HG03066 (cell line): Measurements from ENCODE around the gene GPATCH8.
"Not testable (repeated sequence)": the region's sequence is repeated elsewhere in the genome, so short reads cannot be mapped to it uniquely, and the experiment has no call there.

Experiments used
- ATAC-seq: cut with Tn5 transposase; IDR thresholded peaks from one replicate; pipeline ENCODE4 v1.9.1; 2021; ENCODE audit warnings: low read depth; ENCODE audit not compliant: unreplicated experiment

GPATCH8 gene

DNA sequence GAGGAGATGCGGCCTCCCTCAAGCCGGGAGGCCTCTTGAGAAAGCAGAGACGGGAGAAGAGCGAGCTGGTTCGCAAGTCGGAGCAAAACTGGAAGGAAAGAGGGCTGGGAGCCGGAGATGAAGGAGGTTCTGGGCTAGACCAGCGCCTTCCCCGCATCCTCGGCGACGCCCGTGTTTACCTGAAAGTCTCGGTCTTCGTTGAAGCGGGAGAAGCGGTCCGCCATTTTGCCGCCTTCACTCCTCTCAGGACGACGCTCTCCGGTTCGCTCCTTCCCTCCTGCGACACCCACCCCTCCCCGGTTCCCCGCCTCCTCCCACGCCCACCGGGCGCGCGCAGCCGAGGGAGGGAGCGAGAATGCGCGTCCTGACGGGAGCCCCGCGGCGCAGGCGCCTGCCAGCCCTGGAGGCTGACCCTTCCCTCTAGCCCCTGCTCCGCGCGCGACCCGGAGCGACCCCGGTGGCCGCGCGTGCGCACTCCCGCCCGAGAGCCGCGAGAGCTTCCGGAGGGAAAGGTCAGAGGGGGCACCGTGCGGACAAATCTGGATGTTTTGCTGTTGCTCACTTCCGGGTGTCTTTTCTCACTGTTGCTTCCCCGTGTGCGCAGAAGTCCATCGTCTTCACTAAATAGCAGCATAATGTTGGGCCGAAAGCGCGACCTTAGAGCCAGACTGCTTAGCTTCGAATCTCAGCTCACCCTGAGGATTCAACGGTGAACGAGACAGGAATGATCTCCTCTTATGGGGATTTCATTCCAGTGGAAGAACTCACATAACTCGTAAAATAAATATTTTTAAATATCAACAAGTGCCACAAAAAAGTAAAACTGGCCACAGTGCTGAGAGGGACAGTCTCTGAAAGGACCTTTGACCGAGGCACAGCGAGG is at the start of gene GPATCH8:
Gene GPATCH8, minus strand, starts transcription at position 260 of the 883 bp plus-strand sequence. Its CDS starts 36 bp downstream, at position 224.
- ATAC-seq = peak; percentile 72

DNA sequence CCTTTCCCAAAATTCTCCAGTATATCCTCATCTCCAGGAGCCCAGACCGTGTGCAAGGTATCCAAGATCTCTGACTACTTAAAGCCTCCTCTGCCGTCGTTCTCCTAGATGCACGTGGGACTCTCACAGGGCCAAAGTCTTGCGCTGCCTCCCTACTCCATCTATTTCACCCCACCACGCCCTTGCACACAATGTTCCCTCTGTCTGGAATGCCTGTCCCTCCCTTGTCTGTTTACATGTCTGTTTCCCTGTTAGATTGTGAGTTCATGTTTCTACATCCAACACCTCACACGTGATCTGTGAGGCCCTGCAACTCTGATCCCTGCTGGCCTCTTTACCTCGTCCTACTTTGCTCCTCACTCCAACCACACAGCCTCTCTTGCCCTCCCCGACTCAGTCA is 49.2 kb upstream of the GPATCH8 start:
- no peak for ATAC-seq

DNA sequence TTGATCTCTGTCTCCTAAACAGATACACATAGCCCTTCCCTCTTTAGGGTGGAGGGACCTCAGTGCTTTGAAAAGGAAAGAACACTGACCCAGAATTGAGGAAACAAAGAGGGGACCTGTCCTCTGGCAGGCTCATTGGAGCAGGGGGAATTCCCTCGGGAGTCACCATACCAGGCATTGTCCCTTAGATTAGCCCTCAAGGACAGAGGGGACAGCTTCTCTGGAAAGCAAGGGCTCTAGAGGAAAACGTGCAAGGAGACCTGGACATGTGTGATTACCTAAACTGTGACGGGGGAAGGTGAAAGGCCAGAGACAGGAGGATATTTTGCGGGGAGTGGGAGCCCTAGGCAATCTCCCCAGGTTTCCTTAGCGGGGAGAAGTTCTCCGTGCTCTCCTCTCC is 46.5 kb upstream of the GPATCH8 start:
- no peak for ATAC-seq

DNA sequence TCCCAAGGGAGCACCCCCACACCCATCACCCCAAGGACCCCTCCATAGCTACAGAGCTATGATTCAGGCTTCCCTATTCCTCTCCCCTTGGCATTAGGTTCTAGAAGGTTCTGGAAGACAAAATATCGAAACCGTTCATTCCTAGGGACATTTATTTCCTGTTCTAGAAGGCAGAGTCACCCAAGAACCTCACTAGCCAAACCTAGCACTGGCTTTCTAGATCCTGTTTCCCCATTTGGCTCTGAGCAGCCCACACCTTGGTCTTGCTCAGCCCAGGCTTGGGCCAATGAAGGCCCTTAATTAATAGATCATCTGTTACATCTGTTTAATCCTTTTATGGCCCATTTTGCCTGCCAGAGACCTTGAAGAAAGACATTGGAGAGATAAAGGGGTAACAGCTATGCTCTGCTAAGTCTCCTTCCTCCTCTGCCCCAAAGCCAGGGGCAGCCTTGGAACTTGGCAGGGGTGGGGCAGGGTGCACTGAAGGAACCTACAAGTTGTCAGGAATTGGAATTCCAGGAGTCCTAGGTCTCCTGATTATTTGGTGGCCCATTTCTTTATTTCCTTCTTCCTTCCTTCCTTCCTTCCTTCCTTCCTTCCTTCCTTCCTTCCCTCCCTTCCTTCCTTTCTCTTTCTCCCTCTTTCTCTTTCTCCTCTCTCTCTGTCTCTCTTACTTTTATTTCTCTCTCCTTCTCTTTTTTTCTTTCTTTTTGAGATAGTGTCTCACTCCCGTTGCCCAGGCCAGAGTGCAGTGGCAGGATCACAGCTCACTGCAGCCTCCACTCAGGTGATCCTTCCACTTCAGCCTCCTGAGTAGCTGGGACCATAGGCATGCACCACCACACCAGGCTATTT is 45.4 kb upstream of the GPATCH8 start:
- no peak for ATAC-seq

DNA sequence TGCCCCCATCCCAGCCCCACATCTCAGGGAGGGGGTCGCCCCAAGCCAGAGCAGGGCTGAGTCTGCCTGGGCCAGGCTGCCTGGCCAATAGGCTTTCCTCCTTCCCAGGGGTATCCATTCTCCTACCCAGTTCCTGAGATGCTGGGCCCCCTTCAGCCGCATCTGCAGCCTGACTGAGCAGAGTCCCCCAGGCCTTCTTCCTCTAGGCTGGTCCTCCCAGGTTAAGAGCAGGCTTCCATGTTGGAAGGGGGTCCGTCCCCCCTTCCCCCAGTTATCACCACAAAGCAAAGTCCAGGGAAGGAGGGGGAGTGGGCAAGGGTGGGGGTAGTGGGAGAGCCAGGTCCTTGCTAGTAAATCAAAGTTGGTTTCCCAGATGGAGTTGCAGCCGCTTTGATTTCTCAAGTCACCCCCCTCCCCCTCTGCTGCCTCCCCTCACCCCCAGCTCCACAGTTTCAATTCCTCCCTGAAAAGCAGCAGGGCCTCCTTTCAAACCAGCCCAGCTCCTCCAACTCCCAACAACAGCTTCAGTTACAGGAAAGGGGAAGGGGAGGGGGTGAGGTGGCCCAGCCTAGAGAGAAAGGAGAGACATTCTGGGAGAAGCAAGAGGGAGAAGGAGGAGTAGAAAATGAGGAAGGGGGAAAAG is 44.5 kb upstream of the GPATCH8 start:
- no peak for ATAC-seq

DNA sequence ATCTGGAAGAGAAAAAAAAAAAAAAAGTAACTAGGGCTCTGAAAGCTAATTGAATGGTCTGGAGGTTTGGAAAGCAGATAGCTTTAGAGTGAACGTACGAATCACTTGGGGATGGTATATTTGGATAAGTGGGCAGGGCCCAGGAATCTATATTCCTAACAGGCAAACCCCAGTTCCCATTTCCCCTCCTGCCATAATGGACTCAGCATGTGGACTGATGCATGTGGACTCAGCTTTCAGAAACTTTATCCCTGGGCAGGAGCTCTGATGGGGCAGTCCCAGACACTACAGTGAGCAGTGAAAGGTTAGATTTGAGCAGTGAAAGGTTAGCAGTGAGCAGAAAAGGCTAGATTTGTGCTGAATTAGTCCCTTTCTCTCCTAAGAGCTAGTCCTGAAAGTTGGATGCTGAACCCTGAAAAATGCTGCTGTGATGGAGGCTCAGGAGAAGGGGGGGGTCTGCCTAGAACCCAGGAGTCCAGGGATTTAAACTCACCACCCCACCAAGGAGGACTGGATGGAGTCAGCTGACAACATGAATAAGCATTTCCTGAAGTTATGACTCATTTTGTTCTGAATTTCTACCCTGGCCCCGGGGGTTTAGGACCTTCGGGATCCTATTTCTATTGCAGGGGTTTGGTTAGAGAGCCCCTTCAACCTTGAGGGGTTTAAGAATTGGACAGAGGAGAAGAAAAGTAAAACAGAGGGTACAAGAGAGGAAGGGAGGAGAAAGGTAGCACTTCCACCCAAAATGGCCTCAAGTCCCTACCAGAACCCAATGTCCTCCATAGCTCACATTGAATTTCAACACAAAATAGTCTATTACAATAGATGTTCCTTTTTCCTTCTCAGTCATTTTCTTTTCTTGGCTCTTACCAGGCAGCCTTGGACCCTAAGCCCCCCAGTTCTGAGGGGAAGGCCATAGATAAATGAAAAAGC is 43.7 kb upstream of the GPATCH8 start:
- no peak for ATAC-seq

DNA sequence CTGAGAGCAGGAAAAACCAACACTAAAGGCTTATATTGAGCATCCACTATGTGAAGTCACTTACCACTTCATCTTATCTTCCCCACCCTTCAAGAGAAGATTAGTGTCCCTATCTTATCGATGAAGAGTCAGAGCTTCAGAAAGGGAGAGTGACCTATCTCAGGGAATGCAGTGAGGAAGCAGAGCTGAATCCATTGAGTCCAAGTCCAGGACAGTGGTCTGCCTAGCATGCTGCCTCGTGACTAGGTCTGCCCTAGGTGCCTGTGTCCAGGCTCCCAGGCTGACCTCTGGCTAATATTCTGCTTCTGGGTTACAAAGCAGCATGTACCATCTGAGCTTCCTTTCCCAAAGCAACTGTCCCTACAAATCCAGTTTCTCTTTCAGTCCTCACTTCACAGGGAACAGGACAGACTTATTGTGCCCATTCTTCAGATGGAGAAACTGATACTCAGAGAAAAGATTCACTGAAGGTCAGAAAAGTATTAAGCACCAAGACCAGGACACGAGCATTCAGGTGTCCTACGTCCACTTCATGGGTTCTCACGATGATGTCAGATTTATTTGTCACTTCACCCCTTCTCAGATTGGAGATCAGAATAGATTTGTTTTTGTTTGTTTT is 40.8 kb upstream of the GPATCH8 start:
- ATAC-seq = no peak

DNA sequence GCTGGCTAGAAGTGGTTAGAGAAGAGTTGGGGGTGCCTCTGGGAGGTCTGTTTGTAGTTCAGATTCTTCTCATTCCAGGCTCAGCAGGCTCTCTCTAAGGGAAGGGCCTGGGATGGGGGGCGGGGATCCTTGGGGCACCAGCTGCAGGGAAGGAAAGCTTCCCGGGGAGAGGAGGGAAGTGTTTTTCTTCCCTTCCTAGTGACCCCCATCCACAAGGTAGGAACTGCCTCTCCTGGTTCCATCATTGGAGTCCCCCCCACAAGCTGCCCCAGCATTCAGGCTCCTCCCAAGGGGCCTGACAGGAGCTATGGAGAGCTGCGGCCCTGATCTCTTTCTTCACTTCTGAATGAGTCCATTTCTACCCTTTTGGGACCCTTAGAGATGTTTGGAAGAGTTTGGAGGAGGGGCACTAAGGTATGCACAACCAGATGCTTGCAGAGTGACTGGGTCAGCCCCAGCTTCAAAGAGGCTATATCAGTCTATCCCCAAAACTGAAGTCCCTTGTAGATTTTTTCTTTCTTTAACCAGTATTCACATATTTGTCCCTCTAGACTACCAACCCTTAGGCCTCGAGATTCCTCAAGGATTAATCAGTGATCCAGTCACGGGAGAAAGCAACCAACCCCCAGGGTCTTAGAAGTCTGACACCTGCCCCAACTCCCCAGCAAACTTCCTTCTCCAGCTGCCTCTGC is 40.2 kb upstream of the GPATCH8 start:
- no peak for ATAC-seq

DNA sequence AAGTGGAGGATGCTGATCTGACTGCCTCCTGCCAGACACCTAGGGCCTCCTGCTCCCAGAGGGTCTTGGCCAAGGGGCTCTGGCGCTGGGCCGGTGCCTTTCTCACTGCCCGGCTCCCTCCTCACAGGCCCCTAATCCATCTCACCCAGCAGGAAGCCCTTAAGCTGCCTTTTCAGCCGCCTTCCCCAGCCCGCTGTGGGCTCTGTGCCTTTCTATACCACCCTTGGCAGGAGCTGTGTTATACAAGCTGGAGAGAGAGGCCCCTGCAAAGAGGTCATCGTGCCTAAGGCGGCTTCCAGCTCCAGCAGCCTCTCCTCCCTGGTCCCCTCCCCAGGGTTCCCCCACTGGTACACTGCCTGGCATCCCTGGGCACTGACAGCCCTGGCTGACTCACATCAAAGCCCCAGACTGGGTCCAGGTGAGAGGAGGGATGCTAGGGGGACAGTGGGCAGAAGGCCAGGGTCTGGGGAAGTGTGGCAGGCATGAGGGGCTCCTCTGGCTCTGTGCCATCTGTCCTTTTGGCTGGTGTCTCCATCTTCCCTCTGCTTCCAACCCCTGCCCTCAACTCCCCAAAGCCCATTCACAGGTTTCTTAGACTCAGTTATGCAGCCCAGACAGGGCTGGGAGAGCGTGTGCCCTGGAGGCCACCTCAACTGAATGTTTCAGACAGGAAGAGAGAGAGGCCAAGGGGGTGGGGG is 38.8 kb upstream of the GPATCH8 start:
- ATAC-seq = no peak

DNA sequence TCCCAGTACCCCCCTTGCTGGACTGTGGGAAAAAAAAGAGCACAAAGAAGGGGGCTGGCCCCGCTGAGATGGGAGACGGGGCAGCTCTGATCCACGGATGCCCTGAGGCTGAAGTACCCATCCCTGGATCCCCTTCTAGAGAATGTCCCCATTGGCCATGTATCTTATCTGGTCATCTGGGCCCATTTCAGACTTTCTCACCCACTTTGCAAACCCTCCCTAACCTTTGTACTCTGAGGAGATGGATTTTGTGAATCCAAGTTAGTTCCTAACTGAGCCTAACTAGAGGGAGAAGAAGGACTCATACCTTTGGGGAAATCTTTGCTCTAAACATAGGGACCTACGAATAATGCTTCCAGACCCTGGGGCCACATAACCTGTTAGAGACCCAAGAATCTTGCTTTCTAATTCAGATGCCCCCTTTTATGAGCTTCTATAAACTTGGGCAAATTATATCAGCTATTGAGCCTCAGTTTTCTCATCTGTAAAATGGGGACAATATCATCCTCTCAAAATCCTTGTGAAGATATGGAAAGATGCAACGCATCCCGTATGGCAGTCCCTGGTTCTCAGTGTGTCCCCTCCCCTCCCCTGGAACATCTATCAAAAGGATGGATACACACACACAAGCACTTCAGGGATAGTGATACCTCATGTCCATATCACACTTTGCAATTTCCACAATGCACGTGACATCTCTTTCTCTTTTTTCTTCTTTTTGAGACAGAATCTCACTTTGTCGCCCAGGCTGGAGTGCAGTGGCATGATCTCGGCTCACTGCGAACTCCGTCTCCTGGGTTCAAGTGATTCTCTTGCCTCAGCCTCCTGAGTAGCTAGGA is 37.3 kb upstream of the GPATCH8 start:
- no peak for ATAC-seq

DNA sequence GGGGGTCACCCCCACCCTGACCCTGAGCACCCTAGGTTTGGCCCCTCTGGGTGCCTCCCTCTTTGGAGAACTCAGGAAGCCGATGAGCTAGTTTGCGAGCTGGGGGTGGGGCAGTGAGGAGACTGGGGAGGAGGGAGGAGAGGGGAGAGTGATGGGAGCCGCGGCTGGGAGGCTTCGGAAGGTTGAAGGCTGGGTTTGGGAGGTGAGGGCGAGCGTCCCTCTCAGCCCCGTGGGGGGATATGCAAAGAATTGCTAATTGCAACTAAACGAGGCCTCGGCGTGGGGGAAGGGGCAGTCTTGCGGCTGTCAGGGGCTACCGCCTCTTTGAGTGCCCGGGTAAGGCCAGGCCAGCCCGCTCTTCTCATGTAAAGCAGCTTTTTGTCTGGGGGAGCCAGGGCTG is 36.5 kb upstream of the GPATCH8 start:
- no peak for ATAC-seq

DNA sequence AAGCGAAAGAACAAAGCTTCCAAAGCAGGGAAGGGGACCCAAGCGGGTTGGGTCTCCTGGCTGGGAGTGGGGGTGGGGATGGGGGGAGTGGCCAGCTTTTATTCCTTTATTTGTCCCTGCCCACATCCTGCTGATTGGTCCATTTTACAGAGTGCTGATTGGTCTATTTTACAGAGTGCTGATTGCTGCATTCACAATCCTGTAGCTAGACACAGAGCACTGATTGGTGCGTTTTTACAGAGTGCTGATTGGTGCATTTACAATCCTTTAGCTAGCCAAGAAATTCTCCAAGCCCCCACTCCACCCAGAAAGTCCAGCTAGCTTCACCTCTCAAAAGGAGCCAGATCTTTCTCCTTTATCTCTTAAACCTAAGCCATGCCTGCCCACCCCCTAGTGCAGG is 34.7 kb upstream of the GPATCH8 start:
- ATAC-seq = not testable (repeated sequence)

DNA sequence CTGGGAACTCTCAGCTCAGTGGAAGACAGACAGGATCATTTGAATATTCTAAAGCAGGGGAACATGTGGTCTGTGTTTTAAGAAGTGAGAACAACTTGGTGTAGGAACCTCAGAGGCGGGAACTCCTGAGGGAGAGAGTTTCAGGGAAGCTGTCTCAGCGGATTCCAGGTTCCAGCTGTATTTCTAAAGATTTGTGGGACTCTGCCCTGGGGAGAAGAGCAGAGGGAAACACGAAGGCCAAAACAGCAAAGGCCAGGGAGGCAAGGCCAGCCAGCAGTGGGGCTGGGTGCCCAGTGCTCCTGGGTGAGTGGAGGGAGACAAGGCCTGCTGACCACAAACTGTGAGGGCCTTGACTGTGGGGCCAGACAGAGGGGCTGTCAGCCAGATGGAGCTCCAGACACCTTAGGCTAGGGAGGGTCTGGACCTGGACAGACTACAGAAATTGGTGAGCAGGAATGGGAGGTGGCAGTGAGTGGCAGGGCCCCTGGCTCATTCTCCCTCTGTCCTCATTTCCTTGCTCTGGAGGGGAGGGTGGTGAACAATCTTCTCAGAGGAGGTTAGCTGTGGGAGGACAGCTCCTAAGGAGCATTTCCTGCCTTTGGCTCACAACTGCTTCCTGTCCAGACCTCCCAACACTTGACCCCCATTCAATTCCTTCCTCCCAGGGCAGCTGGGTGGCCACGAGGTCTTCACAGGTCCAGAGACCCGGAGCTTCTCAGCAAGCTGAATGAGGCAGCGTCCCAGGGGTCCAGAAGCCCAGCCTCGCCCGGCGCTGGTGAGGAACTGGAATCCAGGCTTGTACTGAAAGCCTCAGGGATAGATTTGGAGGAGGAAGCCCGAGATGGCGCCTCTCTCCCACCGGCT is 33.1 kb upstream of the GPATCH8 start:
- no peak for ATAC-seq

DNA sequence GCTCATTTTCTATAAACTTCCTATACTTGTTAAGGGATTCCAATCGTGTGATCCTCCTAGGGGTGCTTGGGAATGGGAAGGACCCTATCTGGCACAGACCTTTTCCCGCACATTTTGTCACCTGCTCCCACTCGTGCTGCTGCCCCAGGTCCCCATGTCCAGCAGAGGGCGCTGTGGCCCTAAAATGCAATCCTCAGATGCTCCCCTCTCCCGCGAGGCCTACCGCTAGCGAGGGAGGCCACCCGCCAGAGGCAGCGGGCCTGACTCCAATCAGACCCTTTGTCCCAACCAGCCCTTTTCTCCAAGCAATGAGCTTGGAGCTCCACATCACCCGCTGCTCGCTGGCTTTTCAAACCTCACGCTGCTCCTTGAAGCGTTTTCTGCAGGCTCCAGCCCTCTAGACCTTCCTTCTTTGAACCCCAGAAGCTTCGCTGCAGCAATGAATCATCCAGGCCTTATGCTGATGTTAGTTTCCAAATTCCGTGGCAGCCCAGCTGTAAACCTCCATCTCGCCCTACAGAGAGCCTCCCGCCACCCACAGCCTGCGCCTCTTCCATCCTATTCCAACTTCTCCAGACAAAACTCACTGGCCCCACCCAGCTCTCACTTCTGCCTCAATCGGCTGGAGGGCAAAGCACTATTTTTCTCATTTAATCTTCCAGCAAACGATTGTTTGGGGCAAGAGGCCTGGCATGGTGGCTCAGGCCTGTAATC is 30.5 kb upstream of the GPATCH8 start:
- no peak for ATAC-seq

DNA sequence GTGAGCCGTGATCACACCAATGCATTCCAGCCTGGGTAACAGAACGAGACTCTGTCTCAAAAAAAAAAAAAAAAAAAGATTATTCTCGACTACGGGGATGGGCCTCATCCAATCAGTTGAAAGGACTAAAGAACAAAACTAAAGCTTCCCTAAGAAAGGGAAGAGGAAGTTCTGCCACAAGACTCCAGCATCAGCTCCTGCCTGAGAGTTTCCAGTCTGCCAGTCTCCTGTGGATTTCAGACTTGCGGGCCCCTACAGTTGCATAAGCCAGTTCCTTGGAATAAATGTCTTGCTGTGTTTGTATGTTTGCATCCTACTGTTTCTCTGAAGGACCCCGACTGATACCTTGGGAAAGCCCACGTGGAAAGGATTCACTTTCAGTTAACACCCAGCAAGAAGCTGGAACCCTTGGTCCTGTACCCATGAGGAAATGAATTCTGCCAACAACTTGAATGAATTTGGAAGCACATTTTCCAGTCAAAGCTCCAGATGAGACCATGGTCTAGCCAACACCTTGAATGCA is 27.8 kb upstream of the GPATCH8 start:
- ATAC-seq = no peak

DNA sequence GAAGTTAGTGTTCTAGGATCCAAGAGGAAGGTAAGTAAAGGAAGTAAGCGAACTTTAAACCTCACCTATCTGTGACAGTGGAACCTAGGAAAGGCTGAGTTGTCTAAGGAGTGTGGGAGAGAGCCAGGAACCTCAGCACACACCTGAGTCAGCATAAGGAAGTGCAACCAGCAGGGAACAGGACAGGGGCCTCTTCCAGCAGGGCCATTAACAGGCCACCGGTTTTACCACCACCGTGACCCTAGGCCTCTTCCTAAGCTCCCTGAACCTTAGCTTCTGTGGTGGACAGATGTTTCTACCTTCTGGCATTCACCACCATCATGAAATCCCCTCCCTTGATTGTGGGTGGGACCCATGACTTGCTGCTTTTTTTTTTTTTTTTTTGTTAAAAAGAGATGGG is 26.7 kb upstream of the GPATCH8 start:
- ATAC-seq = no peak
